Measurements from ENCODE around the gene ICA1. TPM values are rescaled to one million over a fixed set of nuclear protein-coding genes. Genes with fewer than 3 reads are reported as not detected.

The ICA1 gene
- total and polyA plus RNA-seq, 7 donors, result 1.6 to 4.1 (median 2.3) TPM

DNA sequence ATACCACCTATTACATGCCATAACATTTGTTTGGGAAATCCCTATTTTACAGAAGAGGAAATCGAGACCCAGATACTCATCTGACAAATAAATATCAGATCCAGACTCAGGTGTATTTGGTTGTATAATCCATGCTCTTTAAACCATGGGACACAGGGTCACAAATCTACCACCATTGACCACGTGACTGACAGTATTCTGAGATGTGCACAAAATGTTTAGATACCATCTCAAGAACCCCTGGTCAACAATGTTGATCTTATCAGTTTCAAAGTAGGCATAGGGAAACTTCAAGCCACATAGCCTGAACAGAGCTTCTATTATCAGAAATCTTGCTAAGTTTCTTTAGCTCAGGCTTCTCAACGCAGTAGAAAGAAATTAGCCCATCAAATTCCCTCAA, 93.6 kb downstream of the ICA1 start:
- WGBS, 3 donors, result 81 to 86% (median 81%) methylated on average over 3 of the region's 3 CpGs
- DNase-seq (no peak), ATAC-seq (no peak)
- no peaks in the 10 kb centered on the region for H3K36me3 ChIP-seq (ENCODE audit: insufficient read depth in 1 of 2, low read depth in 1 of 2)
- intact Hi-C loops (cut with DNase I), result no loop called here
- peaks cover 13% of the 10 kb centered on the region for H3K4me1 ChIP-seq
- no peaks in the 10 kb centered on the region for H3K27me3 ChIP-seq (ENCODE audit: insufficient read depth in 3 of 3, low read length in 2 of 3)
- H3K27ac ChIP-seq, result no peak overlapping the region
- H3K9me3 ChIP-seq, result no peaks in the 10 kb centered on the region
- H3K4me3 ChIP-seq, result no peak overlapping the region
- TF ChIP-seq, protein P1, sequence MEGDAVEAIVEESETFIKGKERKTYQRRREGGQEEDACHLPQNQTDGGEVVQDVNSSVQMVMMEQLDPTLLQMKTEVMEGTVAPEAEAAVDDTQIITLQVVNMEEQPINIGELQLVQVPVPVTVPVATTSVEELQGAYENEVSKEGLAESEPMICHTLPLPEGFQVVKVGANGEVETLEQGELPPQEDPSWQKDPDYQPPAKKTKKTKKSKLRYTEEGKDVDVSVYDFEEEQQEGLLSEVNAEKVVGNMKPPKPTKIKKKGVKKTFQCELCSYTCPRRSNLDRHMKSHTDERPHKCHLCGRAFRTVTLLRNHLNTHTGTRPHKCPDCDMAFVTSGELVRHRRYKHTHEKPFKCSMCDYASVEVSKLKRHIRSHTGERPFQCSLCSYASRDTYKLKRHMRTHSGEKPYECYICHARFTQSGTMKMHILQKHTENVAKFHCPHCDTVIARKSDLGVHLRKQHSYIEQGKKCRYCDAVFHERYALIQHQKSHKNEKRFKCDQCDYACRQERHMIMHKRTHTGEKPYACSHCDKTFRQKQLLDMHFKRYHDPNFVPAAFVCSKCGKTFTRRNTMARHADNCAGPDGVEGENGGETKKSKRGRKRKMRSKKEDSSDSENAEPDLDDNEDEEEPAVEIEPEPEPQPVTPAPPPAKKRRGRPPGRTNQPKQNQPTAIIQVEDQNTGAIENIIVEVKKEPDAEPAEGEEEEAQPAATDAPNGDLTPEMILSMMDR (IDR thresholded peaks at IDR 0.05), result no peak

DNA sequence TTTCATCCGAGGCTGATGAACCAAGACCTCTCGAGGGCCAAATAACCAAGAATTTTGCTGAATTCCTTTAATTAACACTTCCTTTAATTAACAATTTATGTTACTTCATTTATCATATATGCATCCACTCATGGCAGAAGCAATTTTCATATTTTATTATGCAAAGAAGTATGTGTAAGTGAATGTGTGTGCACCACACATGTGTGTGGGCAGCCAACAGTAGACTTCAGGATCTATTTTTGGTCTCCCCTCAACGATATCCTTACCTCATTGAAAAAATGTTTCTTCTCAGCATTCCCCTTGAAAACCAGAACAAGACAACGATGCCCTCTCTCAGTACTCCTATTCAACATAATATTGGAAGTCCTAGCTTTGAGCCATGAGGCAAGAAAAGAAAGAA, 96.8 kb downstream of the ICA1 start:
- DNase-seq, result no peak
- intact Hi-C loops (cut with DNase I), result no loop called here
- Histone ChIP-seq H3K27me3 (ENCODE audit: insufficient read depth in 3 of 3, low read length in 2 of 3) (no peaks in the 10 kb centered on the region), H3K4me3 (no peak overlapping the region), H3K27ac (no peak overlapping the region), H3K36me3 (ENCODE audit: insufficient read depth in 1 of 2, low read depth in 1 of 2) (no peaks in the 10 kb centered on the region), H3K9me3 (no peaks in the 10 kb centered on the region), H3K4me1 (no peaks in the 10 kb centered on the region)
- TF ChIP-seq, protein P1 (IDR thresholded peaks at IDR 0.05), result no peak
- WGBS, 3 donors, result 5 to 23% (median 21%) methylated on average over 4 of the region's 4 CpGs
- no peak for ATAC-seq

DNA sequence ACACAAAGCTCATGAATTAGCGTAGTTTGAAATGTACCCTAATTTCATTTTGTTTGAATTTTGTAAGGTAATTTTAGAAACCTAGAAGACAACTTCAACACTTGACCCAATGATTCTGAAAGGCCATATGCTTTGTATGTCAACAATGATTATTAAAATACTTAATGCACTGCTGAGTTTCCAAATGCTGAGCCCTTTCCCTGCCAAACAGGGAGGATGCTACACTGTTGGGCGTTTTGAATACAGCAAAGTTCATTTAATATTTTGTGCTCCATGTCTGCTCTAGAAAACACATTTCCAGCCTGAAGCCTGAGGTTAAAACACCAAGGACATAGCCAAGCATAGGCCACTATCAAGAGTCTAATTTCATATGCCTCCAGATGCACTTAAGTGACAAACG, 99.8 kb downstream of the ICA1 start:
- no peaks in the 10 kb centered on the region for H3K36me3 ChIP-seq (ENCODE audit: insufficient read depth in 1 of 2, low read depth in 1 of 2)
- no peaks in the 10 kb centered on the region for H3K27me3 ChIP-seq (ENCODE audit: insufficient read depth in 3 of 3, low read length in 2 of 3)
- H3K4me3 ChIP-seq, result no peak overlapping the region
- TF ChIP-seq, protein P1 (IDR thresholded peaks at IDR 0.05), result no peak
- H3K4me1 ChIP-seq, result no peaks in the 10 kb centered on the region
- intact Hi-C loops (cut with DNase I), result no loop called here
- no peaks in the 10 kb centered on the region for H3K9me3 ChIP-seq
- DNase-seq, result no peak
- no peak overlapping the region for H3K27ac ChIP-seq
- 81 to 88% (median 87%) methylated on average over 3 of the region's 3 CpGs for WGBS, 3 donors
- ATAC-seq, result no peak

DNA sequence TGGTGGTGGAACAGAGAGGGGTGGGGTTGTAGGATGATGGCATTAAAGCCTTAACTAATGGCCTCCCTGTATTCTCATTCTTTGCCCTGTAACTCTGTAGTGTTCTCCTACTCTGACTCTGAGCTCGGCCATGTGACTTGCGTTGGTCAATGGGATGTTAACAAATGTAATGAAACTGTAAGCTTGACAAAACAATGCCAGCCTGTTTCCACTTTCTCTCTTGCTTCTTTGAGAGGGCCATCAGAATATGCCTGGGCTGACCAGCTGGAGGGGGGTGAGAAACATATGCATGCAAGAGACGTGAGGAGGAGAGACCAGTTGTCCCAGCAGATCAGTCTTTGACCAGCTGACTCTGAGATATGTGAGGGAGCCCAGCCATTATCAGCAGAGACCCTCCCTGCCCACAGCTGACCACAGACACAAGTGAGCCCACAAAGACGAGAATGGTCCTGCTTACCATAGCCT, 100.6 kb downstream of the ICA1 start:
- DNase-seq (no peak), ATAC-seq (no peak)
- H3K4me1 ChIP-seq, result no peaks in the 10 kb centered on the region
- H3K4me3 ChIP-seq, result no peak overlapping the region
- H3K27ac ChIP-seq, result no peak overlapping the region
- no peaks in the 10 kb centered on the region for H3K27me3 ChIP-seq (ENCODE audit: insufficient read depth in 3 of 3, low read length in 2 of 3)
- H3K9me3 ChIP-seq, result no peaks in the 10 kb centered on the region
- TF ChIP-seq, protein P1 (IDR thresholded peaks at IDR 0.05), result no peak
- intact Hi-C loops (cut with DNase I), result no loop called here
- WGBS, 3 donors, result 63 to 76% (median 66%) methylated on average over 4 of the region's 4 CpGs
- H3K36me3 ChIP-seq (ENCODE audit: insufficient read depth in 1 of 2, low read depth in 1 of 2), result no peaks in the 10 kb centered on the region

DNA sequence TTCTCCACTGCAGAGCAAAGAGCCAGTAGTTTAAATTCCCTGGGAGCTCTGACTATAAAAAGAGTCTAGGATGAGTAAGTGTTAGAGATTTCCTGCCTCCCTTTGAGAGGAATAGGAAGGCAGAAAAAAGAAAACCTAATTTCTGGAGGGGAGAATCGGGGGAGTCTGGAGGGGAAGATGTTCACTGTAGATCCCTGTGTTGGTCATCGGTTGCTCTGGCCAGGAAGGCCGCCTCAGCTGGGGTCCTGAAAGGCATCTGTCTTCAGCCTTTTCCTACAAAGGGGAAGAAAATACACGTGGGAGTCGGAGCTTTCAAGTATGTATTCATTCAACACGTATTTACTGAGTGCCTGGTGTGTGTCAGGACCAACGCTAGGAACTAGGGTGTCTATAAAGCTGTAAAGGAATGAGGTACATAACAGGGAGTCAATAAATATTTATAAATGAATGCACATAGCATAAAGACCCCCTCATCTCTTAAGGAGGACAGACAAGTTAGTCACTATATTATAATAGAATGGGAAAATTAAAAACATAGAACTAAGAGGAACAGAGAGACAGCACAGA, 101.1 kb downstream of the ICA1 start:
- no peak for ATAC-seq

More for the DNA sequence above, 101.1 kb downstream of the ICA1 start:
- Histone ChIP-seq H3K27me3 (ENCODE audit: insufficient read depth in 3 of 3, low read length in 2 of 3) (no peaks in the 10 kb centered on the region), H3K4me3 (no peak overlapping the region), H3K4me1 (no peaks in the 10 kb centered on the region), H3K36me3 (ENCODE audit: insufficient read depth in 1 of 2, low read depth in 1 of 2) (no peaks in the 10 kb centered on the region), H3K9me3 (no peaks in the 10 kb centered on the region), H3K27ac (no peak overlapping the region)
- WGBS, 3 donors, result 73 to 81% (median 77%) methylated on average over 7 of the region's 7 CpGs
- no peak for DNase-seq
- intact Hi-C loops (cut with DNase I), result no loop called here
- TF ChIP-seq, protein P1 (IDR thresholded peaks at IDR 0.05), result no peak
